Liver (tissue), 9 donors: ENCODE results near the gene CD84. TPM values are rescaled to one million over a fixed set of nuclear protein-coding genes. Genes with fewer than 3 reads are reported as not detected.
"Not testable (repeated sequence)": the region's sequence is repeated elsewhere in the genome, so short reads cannot be mapped to it uniquely, and the experiment has no call there.

Experiments
- DNase-seq: peaks from one replicate; pipeline ENCODE4 v3.0.0-alpha.2; 2017; ENCODE audit warnings: low spot score
- H3K27ac ChIP-seq, 2 donors: one replicate each; pipeline ENCODE4 v1.7.0; 2013; ENCODE audit warnings: inconsistent platforms in 2 of 2, low read length in 2 of 2, control low read depth in 1 of 2, low read depth in 1 of 2, mild to moderate bottlenecking in 1 of 2
- H3K27me3 ChIP-seq, 4 donors: one replicate each; pipeline versions ENCODE4 v1.6.1 to v1.7.0; 2013; ENCODE audit warnings: low read length in 3 of 4, inconsistent platforms in 1 of 4, mild to moderate bottlenecking in 1 of 4, moderate library complexity in 1 of 4; ENCODE audit not compliant: control insufficient read depth in 4 of 4, insufficient read depth in 4 of 4
- H3K36me3 ChIP-seq, 4 donors: one replicate each; pipeline versions ENCODE4 v1.6.1 to v1.7.0; 2013; ENCODE audit warnings: low read length in 3 of 4, mild to moderate bottlenecking in 3 of 4, low read depth in 1 of 4, moderate library complexity in 1 of 4; ENCODE audit not compliant: control insufficient read depth in 4 of 4, insufficient read depth in 3 of 4
- H3K4me1 ChIP-seq, 4 donors: one replicate each; pipeline versions ENCODE4 v1.6.1 to v1.7.0; 2013; ENCODE audit warnings: low read length in 3 of 4, mild to moderate bottlenecking in 3 of 4, moderate library complexity in 1 of 4; ENCODE audit not compliant: control insufficient read depth in 4 of 4, insufficient read depth in 4 of 4
- H3K4me3 ChIP-seq, 3 donors: one replicate each; pipeline versions ENCODE4 v1.6.1 to v1.7.0; 2013; ENCODE audit warnings: low read length in 3 of 3, control low read depth in 1 of 3, low read depth in 1 of 3, mild to moderate bottlenecking in 1 of 3
- H3K9ac ChIP-seq, 2 donors: one replicate each; pipeline ENCODE4 v1.7.0; 2013; ENCODE audit warnings: low read length in 2 of 2, mild to moderate bottlenecking in 2 of 2, moderate library complexity in 2 of 2, control low read depth in 1 of 2, low read depth in 1 of 2
- H3K9me3 ChIP-seq, 4 donors: one replicate each; pipeline versions ENCODE4 v1.6.1 to v1.7.0; 2013; ENCODE audit warnings: low read length in 3 of 4; ENCODE audit not compliant: control insufficient read depth in 4 of 4
- EGR1 ChIP-seq, 2 donors: IDR thresholded peaks; 2 replicates each; pipeline ENCODE4 v1.6.1; 2016 to 2018; ENCODE audit warnings: antibody characterized with exemption in 2 of 2, low read depth in 2 of 2
- FOXA1 ChIP-seq: IDR thresholded peaks from 2 replicates; pipeline ENCODE4 v1.6.1; 2016; ENCODE audit warnings: antibody characterized with exemption
- HNF4A ChIP-seq, 2 donors: conservative IDR thresholded peaks; 2 replicates each; pipeline ENCODE4 v1.6.1; 2016; ENCODE audit warnings: antibody characterized with exemption in 2 of 2, mild to moderate bottlenecking in 2 of 2
- HNF4G ChIP-seq: IDR thresholded peaks from 2 replicates; pipeline ENCODE4 v1.6.1; 2016; ENCODE audit warnings: antibody characterized with exemption
- JUND ChIP-seq, 2 donors: IDR thresholded peaks; 2 replicates each; pipeline ENCODE4 v1.6.1; 2016; ENCODE audit warnings: antibody characterized with exemption in 2 of 2
- MAX ChIP-seq: IDR thresholded peaks from 2 replicates; pipeline ENCODE4 v1.6.1; 2016; ENCODE audit warnings: antibody characterized with exemption
- NR2F2 ChIP-seq: IDR thresholded peaks from 2 replicates; pipeline ENCODE4 v1.6.1; 2016; ENCODE audit warnings: antibody characterized with exemption
- RXRA ChIP-seq, 2 donors: IDR thresholded peaks; 2 replicates each; pipeline ENCODE4 v1.6.1; 2017 to 2018; ENCODE audit warnings: antibody characterized with exemption in 2 of 2, mild to moderate bottlenecking in 1 of 2
- SP1 ChIP-seq: IDR thresholded peaks from 2 replicates; pipeline ENCODE4 v1.6.1; 2018; ENCODE audit warnings: antibody characterized with exemption, mild to moderate bottlenecking
- ZBTB33 ChIP-seq: IDR thresholded peaks from 2 replicates; pipeline ENCODE4 v1.6.1; 2016; ENCODE audit warnings: antibody characterized with exemption
- WGBS: extraction: QIAGEN DNeasy Blood & Tissue Kit; methylation state at CpG from one replicate; pipeline ENCODE4 v1.1.7; 2013; 5-methylcytosine and 5-hydroxymethylcytosine counted together
- polyA plus RNA-seq, 2 donors: library from polyadenylated mRNA; stranded (reverse) in 1 of 2; unstranded in 1 of 2; fragments of 200-250 nt in 1 of 2; fragments of >200 nt in 1 of 2; fragmentation: Nextera tagmentation in 1 of 2; extraction: Ambion mirVana in 1 of 2; gene quantifications; one replicate each; pipeline versions ENCODE4 v1.2.1 to v1.2.3, GENCODE V29; 2013 to 2015
- total RNA-seq, 2 donors: library from RNA; depleted of rRNA; stranded (reverse); fragments of >200 nt; gene quantifications; one replicate each; pipeline ENCODE4 v1.2.3, GENCODE V29; 2014
- TF ChIP-seq, protein P1 (sequence below): IDR thresholded peaks from 2 replicates; pipeline ENCODE4 v1.6.1; 2016; ENCODE audit warnings: antibody characterized with exemption, mild to moderate bottlenecking
- TF ChIP-seq, protein P2 (sequence below): IDR thresholded peaks from 2 replicates; pipeline ENCODE4 v1.6.1; 2016; ENCODE audit warnings: antibody characterized with exemption
- TF ChIP-seq, protein P3 (sequence below): fragments of 150-350 bp; IDR thresholded peaks from 2 replicates; pipeline ENCODE4 v1.5.1; 2017; ENCODE audit warnings: improper control_type of control experiment, low read depth, low read length; ENCODE audit not compliant: missing input control
- donor health status: healthy.
- donor health status: healthy.
- donor health status: healthy.
- donor health status: healthy.
- donor health status: healthy.

The CD84 gene
- total and polyA plus RNA-seq, 4 donors: 2.1 to 8.8 (median 4.4) TPM

GRCh38 chr1:160628799-160629263, 49.5 kb upstream of the CD84 start (continued):
- TF ChIP-seq, protein P1, sequence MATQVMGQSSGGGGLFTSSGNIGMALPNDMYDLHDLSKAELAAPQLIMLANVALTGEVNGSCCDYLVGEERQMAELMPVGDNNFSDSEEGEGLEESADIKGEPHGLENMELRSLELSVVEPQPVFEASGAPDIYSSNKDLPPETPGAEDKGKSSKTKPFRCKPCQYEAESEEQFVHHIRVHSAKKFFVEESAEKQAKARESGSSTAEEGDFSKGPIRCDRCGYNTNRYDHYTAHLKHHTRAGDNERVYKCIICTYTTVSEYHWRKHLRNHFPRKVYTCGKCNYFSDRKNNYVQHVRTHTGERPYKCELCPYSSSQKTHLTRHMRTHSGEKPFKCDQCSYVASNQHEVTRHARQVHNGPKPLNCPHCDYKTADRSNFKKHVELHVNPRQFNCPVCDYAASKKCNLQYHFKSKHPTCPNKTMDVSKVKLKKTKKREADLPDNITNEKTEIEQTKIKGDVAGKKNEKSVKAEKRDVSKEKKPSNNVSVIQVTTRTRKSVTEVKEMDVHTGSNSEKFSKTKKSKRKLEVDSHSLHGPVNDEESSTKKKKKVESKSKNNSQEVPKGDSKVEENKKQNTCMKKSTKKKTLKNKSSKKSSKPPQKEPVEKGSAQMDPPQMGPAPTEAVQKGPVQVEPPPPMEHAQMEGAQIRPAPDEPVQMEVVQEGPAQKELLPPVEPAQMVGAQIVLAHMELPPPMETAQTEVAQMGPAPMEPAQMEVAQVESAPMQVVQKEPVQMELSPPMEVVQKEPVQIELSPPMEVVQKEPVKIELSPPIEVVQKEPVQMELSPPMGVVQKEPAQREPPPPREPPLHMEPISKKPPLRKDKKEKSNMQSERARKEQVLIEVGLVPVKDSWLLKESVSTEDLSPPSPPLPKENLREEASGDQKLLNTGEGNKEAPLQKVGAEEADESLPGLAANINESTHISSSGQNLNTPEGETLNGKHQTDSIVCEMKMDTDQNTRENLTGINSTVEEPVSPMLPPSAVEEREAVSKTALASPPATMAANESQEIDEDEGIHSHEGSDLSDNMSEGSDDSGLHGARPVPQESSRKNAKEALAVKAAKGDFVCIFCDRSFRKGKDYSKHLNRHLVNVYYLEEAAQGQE: no peak
- TF ChIP-seq NR2F2 (no peak), EGR1 (IDR thresholded peaks at IDR 0.05; ENCODE audit: low read depth in 2 of 2) (no peak), HNF4A (conservative IDR thresholded peaks at IDR 0.05) (no peak)
- TF ChIP-seq, protein P2, sequence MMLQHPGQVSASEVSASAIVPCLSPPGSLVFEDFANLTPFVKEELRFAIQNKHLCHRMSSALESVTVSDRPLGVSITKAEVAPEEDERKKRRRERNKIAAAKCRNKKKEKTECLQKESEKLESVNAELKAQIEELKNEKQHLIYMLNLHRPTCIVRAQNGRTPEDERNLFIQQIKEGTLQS: no peak

DNA sequence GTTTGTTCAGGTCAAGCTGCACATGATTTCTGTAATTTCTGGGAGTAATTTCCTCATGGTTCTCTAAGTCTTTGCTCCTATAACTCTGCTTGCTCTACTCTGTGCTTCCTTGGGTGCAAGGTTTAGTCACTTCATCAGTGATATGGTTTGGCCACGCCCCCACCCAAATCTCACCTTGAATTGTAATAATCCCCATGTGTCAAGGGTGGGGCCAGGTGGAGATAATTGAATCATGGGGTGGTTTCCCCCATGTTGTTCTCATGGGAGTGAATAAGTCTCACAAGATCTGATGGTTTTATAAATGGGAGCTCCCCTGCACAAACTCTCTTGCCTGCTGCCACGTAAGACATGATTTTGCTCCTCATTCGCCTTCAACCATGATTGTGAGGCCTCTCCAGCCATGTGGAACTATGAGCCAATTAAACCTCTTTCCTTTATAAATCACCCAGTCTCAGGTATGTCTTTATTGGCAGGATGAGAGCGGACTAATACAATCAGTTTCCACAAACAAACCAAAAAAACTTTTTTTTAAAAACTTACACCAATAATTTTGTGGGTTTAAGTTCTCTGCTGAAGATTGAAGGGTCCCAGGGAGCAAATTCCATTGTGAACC, 48.5 kb upstream of the CD84 start:
- H3K27ac ChIP-seq, H3K36me3 ChIP-seq, H3K4me1 ChIP-seq, H3K9ac ChIP-seq, H3K4me3 ChIP-seq, H3K27me3 ChIP-seq, H3K9me3 ChIP-seq, DNase-seq: not testable (repeated sequence)
- WGBS: 94% methylated on average over 4 of the region's 4 CpGs

- WGBS: 98% methylated on average over 1 of the region's 1 CpG
These were observed 47.4 kb upstream of the CD84 start for GRCh38 chr1:160626509-160627342.

More at GRCh38 chr1:160626509-160627342, 47.4 kb upstream of the CD84 start:
- Histone ChIP-seq H3K9me3 (no peaks in the 10 kb centered on the region), H3K4me1 (no peaks in the 10 kb centered on the region), H3K27me3 (no peaks in the 10 kb centered on the region), H3K4me3 (no peak overlapping the region), H3K36me3 (no peaks in the 10 kb centered on the region), H3K9ac (no peak overlapping the region), H3K27ac (no peak overlapping the region)
- TF ChIP-seq, protein P3, sequence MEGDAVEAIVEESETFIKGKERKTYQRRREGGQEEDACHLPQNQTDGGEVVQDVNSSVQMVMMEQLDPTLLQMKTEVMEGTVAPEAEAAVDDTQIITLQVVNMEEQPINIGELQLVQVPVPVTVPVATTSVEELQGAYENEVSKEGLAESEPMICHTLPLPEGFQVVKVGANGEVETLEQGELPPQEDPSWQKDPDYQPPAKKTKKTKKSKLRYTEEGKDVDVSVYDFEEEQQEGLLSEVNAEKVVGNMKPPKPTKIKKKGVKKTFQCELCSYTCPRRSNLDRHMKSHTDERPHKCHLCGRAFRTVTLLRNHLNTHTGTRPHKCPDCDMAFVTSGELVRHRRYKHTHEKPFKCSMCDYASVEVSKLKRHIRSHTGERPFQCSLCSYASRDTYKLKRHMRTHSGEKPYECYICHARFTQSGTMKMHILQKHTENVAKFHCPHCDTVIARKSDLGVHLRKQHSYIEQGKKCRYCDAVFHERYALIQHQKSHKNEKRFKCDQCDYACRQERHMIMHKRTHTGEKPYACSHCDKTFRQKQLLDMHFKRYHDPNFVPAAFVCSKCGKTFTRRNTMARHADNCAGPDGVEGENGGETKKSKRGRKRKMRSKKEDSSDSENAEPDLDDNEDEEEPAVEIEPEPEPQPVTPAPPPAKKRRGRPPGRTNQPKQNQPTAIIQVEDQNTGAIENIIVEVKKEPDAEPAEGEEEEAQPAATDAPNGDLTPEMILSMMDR: no peak
- TF ChIP-seq RXRA (IDR thresholded peaks at IDR 0.05) (no peak), ZBTB33 (no peak), HNF4G (no peak), MAX (no peak), HNF4A (conservative IDR thresholded peaks at IDR 0.05) (no peak), NR2F2 (no peak), FOXA1 (no peak), JUND (IDR thresholded peaks at IDR 0.05) (no peak), SP1 (no peak)
- TF ChIP-seq, protein P1: no peak
- TF ChIP-seq, protein P2: no peak
- DNase-seq: no peak
